ENCODE data around the gene CNTN2. TPM values are rescaled to one million over a fixed set of nuclear protein-coding genes. Genes with fewer than 3 reads are reported as not detected.

Gene CNTN2
- total RNA-seq, 2 donors from 2014 or later = 0.13 TPM; not detected in 1

DNA sequence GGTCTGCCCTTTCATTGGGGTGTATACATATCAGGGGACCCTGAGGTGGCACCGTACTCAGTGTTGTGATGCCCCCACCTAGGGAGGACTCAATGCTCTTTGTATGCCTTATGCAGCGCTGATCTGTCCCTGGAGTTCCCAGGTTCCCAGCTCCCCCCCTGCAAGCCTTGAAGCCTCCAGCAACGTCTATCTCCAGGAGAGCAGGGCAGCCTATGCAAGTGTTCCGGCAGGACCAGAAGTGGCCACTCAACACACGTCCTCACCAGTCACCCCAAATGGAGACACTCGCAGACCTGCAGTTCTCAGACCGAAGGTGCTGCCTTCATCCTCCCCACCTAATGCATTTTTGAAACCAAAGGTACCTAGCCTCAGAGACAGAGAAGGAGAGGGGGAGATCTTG, 25.2 kb upstream of the CNTN2 start:
- no peak overlapping the region for H3K4me3 Mint-ChIP-seq
- peaks cover 3% of the 10 kb centered on the region for H3K36me3 Mint-ChIP-seq (ENCODE audit: low read depth)
- H3K9ac ChIP-seq (ENCODE audit: extremely low read depth, low read length, poor library complexity, severe bottlenecking) = no peak overlapping the region
- H3K9me3 Mint-ChIP-seq = no peaks in the 10 kb centered on the region
- no peaks in the 10 kb centered on the region for H3K27me3 ChIP-seq (ENCODE audit: control insufficient read depth, insufficient read depth, low read length, poor library complexity, severe bottlenecking)
- peaks cover 14% of the 10 kb centered on the region for H3K4me1 ChIP-seq (ENCODE audit: control insufficient read depth, insufficient read depth, low read length)
- no peak for DNase-seq
- no peak overlapping the region for H3K4me3 ChIP-seq (ENCODE audit: low read length)
- H3K27ac Mint-ChIP-seq = no peak overlapping the region
- TF ChIP-seq, protein P1, sequence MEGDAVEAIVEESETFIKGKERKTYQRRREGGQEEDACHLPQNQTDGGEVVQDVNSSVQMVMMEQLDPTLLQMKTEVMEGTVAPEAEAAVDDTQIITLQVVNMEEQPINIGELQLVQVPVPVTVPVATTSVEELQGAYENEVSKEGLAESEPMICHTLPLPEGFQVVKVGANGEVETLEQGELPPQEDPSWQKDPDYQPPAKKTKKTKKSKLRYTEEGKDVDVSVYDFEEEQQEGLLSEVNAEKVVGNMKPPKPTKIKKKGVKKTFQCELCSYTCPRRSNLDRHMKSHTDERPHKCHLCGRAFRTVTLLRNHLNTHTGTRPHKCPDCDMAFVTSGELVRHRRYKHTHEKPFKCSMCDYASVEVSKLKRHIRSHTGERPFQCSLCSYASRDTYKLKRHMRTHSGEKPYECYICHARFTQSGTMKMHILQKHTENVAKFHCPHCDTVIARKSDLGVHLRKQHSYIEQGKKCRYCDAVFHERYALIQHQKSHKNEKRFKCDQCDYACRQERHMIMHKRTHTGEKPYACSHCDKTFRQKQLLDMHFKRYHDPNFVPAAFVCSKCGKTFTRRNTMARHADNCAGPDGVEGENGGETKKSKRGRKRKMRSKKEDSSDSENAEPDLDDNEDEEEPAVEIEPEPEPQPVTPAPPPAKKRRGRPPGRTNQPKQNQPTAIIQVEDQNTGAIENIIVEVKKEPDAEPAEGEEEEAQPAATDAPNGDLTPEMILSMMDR (conservative IDR thresholded peaks at IDR 0.05) = no peak
- no peak overlapping the region for H3K27ac ChIP-seq (ENCODE audit: low read depth, low read length)
- peaks cover 23% of the 10 kb centered on the region for H3K4me1 Mint-ChIP-seq
- H3K9me3 ChIP-seq (ENCODE audit: control insufficient read depth, low read length) = no peaks in the 10 kb centered on the region
- 83 to 90% methylated on average over 4 to 7 of the region's 7 CpGs for WGBS, 2 experiments (ENCODE audit: insufficient coverage in 1 of 2, insufficient read length in 1 of 2)
- H3K36me3 ChIP-seq (ENCODE audit: control insufficient read depth, insufficient read depth, low read length) = no peaks in the 10 kb centered on the region
- H3K27me3 Mint-ChIP-seq (ENCODE audit: insufficient read depth) = peaks cover 6% of the 10 kb centered on the region

DNA sequence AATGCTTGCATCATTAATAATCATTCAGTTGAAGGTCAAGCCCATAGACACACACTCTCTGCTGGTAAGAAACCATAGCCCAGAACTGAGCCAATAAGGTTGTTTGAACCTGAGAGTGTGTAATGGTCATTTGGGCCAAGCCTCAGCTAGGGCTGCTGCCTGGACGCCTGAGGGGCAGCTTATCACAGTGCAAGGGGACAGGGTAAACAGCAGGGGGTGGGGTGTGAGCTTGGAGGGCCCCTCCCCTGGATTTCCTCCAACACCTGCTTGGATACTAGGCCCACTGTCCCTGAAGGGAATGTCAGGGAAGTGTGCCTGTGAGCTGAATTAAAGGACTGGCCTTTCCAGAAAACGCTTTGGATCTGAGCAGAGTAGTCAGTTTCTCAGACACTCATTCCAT, 24.6 kb upstream of the CNTN2 start:
- TF ChIP-seq, protein P1 (conservative IDR thresholded peaks at IDR 0.05) = no peak
- Histone ChIP-seq H3K9ac (ENCODE audit: extremely low read depth, low read length, poor library complexity, severe bottlenecking) (no peak overlapping the region), H3K9me3 (ENCODE audit: control insufficient read depth, low read length) (no peaks in the 10 kb centered on the region), H3K4me3 (ENCODE audit: low read length) (no peak overlapping the region), H3K4me1 (ENCODE audit: control insufficient read depth, insufficient read depth, low read length) (peaks cover 8% of the 10 kb centered on the region), H3K36me3 (ENCODE audit: control insufficient read depth, insufficient read depth, low read length) (no peaks in the 10 kb centered on the region), H3K27me3 (ENCODE audit: control insufficient read depth, insufficient read depth, low read length, poor library complexity, severe bottlenecking) (no peaks in the 10 kb centered on the region), H3K27ac (ENCODE audit: low read depth, low read length) (no peak overlapping the region)
- DNase-seq = no peak
- WGBS, 2 experiments (ENCODE audit: insufficient coverage in 1 of 2, insufficient read length in 1 of 2) = 79 to 100% methylated on average over 1 to 2 of the region's 2 CpGs
- peaks cover 10% of the 10 kb centered on the region for H3K27me3 Mint-ChIP-seq (ENCODE audit: insufficient read depth)
- H3K4me3 Mint-ChIP-seq = no peak overlapping the region
- H3K27ac Mint-ChIP-seq = no peak overlapping the region
- H3K4me1 Mint-ChIP-seq = peaks cover 17% of the 10 kb centered on the region
- peaks cover 3% of the 10 kb centered on the region for H3K36me3 Mint-ChIP-seq (ENCODE audit: low read depth)
- no peaks in the 10 kb centered on the region for H3K9me3 Mint-ChIP-seq

DNA sequence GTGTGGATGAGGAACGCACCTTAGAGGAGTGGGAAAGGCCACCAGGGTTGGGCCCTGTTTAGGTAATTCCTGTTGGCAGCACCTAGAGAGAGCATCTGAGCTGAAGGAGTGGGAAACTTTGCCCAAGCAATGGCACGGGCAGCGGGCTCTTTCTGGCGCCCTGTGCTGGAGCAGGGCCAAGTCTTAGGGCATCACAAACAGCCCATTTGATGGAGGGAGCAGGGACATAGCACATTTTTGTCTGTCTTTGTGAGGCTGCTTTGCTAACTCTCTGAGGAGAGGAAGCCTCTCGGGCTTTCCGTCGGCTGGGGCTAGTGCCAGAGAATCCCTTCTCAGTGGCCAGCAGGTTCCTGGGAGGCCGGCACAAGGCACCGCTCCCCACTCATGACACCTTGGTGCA, 22.5 kb upstream of the CNTN2 start:
- TF ChIP-seq, protein P1 (conservative IDR thresholded peaks at IDR 0.05) = no peak
- Mint-ChIP-seq H3K27ac (no peak overlapping the region), H3K4me1 (peaks cover 22% of the 10 kb centered on the region), H3K4me3 (no peak overlapping the region), H3K27me3 (ENCODE audit: insufficient read depth) (peaks cover 10% of the 10 kb centered on the region), H3K36me3 (ENCODE audit: low read depth) (peaks cover 3% of the 10 kb centered on the region), H3K9me3 (no peaks in the 10 kb centered on the region)
- H3K27ac ChIP-seq (ENCODE audit: low read depth, low read length) = no peak overlapping the region
- no peak overlapping the region for H3K4me3 ChIP-seq (ENCODE audit: low read length)
- no peaks in the 10 kb centered on the region for H3K9me3 ChIP-seq (ENCODE audit: control insufficient read depth, low read length)
- H3K9ac ChIP-seq (ENCODE audit: extremely low read depth, low read length, poor library complexity, severe bottlenecking) = no peak overlapping the region
- no peaks in the 10 kb centered on the region for H3K4me1 ChIP-seq (ENCODE audit: control insufficient read depth, insufficient read depth, low read length)
- H3K27me3 ChIP-seq (ENCODE audit: control insufficient read depth, insufficient read depth, low read length, poor library complexity, severe bottlenecking) = no peaks in the 10 kb centered on the region
- WGBS, 2 experiments (ENCODE audit: insufficient coverage in 1 of 2, insufficient read length in 1 of 2) = 95 to 96% methylated on average over 9 of the region's 9 CpGs
- H3K36me3 ChIP-seq (ENCODE audit: control insufficient read depth, insufficient read depth, low read length) = no peaks in the 10 kb centered on the region
- DNase-seq = no peak

All from endodermal cell (in vitro differentiated cells).